Effector memory CD4-positive, alpha-beta T cell (primary cell): ENCODE results near the gene PXN.
A peak's percentile ranks its signal among the peaks of the same experiment; 100 is the strongest.
"Not testable (repeated sequence)": the region's sequence is repeated elsewhere in the genome, so short reads cannot be mapped to it uniquely, and the experiment has no call there.

Experiments used
- DNase-seq, 3 donors: peaks; one replicate each; pipeline ENCODE4 v3.0.0-alpha.2; 2020
- H3K27ac ChIP-seq: 2 replicates; pipeline ENCODE4 v1.7.0; 2013; ENCODE audit warnings: mild to moderate bottlenecking, low read length, moderate library complexity; ENCODE audit not compliant: insufficient read depth, poor library complexity, severe bottlenecking
- H3K27me3 ChIP-seq: replicated peaks from 2 replicates; pipeline ENCODE4 v1.7.0; 2013; ENCODE audit warnings: mild to moderate bottlenecking, low read length; ENCODE audit not compliant: insufficient read depth, control insufficient read depth, poor library complexity, severe bottlenecking
- H3K36me3 ChIP-seq: 2 replicates; pipeline ENCODE4 v1.7.0; 2013; ENCODE audit warnings: mild to moderate bottlenecking, low read length, moderate library complexity; ENCODE audit not compliant: control insufficient read depth, insufficient read depth
- H3K4me1 ChIP-seq: 2 replicates; pipeline ENCODE4 v1.7.0; 2013; ENCODE audit warnings: low read length, mild to moderate bottlenecking; ENCODE audit not compliant: control insufficient read depth, insufficient read depth, poor library complexity, severe bottlenecking
- H3K4me3 ChIP-seq: 2 replicates; pipeline ENCODE4 v1.7.0; 2013; ENCODE audit warnings: low read length, low read depth, mild to moderate bottlenecking; ENCODE audit not compliant: insufficient read depth, poor library complexity, severe bottlenecking
- H3K9me3 ChIP-seq: 2 replicates; pipeline ENCODE4 v1.7.0; 2013; ENCODE audit warnings: mild to moderate bottlenecking, low read length, moderate library complexity; ENCODE audit not compliant: control insufficient read depth

PXN gene

DNA sequence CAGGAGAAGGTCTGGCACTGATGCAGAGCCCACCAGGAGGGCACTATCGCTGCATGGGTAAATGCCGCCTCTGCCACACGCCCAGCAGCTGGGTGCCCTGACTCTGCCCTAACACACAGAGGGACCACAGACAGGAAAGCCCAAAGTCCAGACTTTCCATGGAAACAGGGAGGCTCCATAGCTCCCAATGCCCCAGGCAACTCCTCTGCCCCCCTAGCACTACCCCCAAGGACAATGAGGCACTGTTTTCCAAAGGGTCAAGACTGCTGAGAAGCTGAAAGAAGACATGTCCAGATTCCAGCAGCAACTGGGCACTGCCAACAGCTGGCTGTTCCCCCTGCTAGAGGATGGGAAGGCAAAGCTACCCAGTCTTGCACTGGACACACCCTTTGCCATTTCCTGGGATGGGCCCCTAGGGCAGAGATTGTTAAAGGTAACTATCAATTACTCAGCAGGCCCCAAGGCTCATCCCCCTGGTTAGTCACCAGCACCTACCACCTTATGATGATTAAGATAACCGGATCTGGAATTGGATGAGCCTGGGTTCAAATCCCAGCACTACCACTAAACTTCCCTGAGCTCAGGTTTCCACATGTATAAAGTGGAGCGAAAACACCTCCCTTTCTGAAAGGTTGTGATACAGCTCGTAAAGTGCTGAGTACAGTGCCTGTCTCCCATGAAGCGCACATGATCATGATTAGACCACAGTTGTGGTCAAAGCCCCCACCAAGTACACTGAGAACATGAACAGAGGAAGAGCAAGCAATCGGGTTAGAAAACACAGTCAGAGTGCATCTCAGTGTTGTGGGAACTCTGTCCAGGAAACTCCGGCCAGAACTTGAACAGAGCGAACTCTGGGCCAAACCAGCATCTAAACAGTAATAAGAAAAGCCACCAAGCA is 3.3 kb downstream of the PXN start:
- H3K27ac ChIP-seq: peak overlapping the region; percentile 87
- H3K9me3 ChIP-seq: no peaks in the 10 kb centered on the region
- H3K4me3 ChIP-seq: peak overlapping the region; percentile 93
- no peaks in the 10 kb centered on the region for H3K27me3 ChIP-seq
- no peak for DNase-seq
- peaks cover 58% of the 10 kb centered on the region for H3K4me1 ChIP-seq
- H3K36me3 ChIP-seq: peaks cover 10% of the 10 kb centered on the region

DNA sequence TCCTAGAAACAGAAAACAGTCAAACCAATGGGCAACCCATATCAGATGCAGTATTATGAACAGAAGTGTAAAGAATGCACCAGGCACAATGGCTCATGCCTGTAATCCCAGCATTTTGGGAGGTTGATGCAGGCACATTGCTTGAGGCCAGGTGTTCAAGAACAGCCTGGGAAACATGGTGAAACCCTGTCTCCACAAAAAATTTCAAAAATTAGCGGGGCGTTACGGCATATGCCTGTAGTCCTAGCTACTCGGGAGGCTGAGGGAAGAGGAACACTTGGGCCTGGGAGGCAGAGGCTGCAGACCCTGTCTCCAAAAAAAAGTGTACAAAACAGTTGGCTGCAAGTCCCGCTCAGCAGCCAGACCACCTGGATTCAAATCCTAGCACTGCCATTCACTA is 4.9 kb downstream of the PXN start:
- no peak overlapping the region for H3K4me3 ChIP-seq
- H3K36me3 ChIP-seq: peaks cover 10% of the 10 kb centered on the region
- no peak for DNase-seq
- no peaks in the 10 kb centered on the region for H3K9me3 ChIP-seq
- peaks cover 66% of the 10 kb centered on the region for H3K4me1 ChIP-seq
- H3K27ac ChIP-seq: no peak overlapping the region
- H3K27me3 ChIP-seq: no peaks in the 10 kb centered on the region

DNA sequence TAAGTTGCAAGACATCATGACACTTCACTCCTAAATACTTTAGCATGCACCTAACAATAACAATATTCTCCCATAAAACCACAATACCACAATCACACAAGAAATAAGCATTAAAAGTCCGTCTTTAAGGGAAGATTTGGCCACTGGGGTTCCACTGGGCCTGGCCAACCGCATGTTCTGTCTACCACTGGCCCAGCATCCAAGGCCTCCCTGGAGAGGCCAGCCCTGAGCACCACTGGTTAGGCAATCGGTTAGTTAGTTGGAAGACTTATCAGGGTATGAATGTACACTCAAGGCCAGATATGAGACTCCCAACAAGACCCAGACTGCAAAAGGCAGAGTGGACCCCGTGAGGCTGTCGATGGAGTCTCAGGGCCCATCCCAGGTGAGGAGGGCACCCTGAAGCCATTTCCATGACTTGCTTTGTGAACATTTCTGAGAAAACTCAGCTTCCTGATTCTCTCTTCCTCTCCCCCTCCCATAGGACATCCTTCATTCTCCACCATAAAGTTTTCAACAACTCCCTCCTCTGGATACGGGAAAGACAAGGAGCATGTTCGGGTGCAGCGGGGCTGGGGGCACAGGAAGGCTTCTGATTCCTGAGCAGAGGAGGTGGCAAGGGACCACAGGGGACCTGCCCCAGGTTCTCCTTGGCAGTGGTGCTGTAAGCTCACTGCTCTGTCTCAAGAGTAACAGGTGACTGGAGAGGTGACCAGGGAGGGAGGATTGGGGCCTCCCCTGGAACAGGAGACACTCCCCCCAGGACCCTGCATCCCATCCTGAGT is 5.9 kb downstream of the PXN start:
- Histone ChIP-seq H3K9me3 (no peaks in the 10 kb centered on the region), H3K36me3 (peaks cover 10% of the 10 kb centered on the region), H3K4me3 (no peak overlapping the region), H3K27me3 (no peaks in the 10 kb centered on the region), H3K4me1 (peaks cover 74% of the 10 kb centered on the region), H3K27ac (peak overlapping the region; percentile 48)
- DNase-seq: no peak

DNA sequence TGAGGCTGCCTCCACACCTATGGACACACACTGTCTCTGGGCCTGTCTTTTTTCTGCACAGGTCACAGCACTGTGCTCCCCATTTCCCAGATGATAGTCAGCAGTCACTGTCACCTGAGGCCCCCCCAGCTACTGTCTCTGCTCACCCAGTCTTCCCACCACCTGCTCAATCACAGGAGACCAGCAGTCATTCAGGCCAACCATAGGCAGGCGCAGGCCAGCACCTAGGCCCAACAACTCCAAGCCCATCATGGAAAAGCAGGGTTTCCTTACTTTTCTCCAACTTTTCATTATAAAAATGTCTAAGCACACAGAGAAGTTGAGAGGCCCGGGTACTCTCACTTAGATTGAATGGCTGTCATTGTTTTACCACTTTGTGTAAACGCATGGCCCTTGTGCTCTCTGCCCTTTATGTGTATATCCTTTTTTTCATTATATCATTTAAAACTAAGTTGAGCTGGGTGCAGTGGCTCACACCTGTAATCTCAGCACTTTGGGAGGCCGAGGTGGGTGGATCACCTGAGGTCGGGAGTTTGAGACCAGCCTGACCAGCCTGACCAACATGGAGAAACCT is 7.1 kb downstream of the PXN start:
- H3K36me3 ChIP-seq: peaks cover 10% of the 10 kb centered on the region
- no peaks in the 10 kb centered on the region for H3K27me3 ChIP-seq
- peaks cover 79% of the 10 kb centered on the region for H3K4me1 ChIP-seq
- H3K27ac ChIP-seq: peak overlapping the region; percentile 60
- no peaks in the 10 kb centered on the region for H3K9me3 ChIP-seq
- no peak for DNase-seq
- H3K4me3 ChIP-seq: no peak overlapping the region

DNA sequence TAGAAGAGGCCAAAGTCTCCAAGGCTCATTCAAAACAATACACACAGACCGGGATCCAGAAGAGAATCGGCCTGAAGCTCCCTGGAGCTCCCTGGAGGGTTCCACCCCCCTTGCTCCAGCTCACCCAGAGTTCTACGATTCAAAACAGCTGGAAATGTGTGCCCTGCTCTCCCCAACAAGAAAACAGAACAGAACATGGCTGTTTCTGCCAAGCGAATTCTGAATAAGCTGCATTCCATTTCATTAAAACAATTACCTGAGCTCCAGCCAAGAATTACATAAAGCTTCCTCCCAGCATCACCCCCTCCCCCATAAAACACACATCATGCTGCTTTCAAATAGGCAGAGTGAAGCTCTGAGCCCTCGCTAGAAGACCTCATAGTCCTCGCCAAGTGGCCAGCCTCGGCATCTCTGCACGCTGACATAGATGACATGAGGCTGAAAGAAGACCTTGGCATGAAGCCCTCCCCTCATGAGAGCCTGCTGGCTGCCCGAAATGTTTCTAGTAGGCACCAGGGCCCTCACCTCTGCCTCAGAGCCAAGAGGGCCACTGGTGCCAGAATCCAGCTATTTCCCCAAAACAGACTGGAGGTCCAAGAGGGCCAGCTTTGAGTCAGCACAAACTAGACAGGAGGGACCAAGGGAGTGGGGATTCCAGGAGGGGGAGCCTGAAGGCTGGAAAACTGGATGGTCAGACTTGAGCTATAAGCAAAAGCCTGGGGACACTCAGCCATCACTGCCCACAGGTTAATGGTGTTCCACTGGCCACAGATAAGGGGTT is 8.3 kb downstream of the PXN start:
- peaks cover 80% of the 10 kb centered on the region for H3K4me1 ChIP-seq
- H3K9me3 ChIP-seq: no peaks in the 10 kb centered on the region
- peaks cover 10% of the 10 kb centered on the region for H3K36me3 ChIP-seq
- H3K4me3 ChIP-seq: no peak overlapping the region
- DNase-seq: no peak
- no peaks in the 10 kb centered on the region for H3K27me3 ChIP-seq
- H3K27ac ChIP-seq: peak overlapping the region; percentile 37

DNA sequence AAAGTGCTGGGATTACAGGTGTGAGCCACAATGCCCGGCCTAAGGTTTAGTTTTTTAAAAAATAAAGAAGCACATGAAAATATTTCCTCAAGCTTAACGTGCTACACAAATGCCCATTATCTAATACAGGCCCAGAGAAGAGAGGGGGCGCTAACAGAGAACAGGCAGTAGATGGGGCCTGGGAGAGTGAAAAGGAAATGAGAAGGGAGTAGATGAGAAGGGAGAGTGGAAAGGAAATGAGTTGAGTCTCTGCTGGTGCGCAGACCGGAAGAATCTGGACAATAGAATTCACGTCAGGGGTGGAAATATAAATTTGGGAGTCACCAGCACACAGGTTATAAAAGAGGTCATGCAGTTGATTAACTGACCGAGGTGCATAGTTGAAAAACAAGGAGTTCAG is 10.7 kb downstream of the PXN start:
- Histone ChIP-seq H3K9me3 (no peaks in the 10 kb centered on the region), H3K27me3 (no peaks in the 10 kb centered on the region), H3K4me1 (peaks cover 78% of the 10 kb centered on the region), H3K27ac (peak overlapping the region; percentile 72), H3K36me3 (peaks cover 4% of the 10 kb centered on the region), H3K4me3 (no peak overlapping the region)
- DNase-seq: no peak

DNA sequence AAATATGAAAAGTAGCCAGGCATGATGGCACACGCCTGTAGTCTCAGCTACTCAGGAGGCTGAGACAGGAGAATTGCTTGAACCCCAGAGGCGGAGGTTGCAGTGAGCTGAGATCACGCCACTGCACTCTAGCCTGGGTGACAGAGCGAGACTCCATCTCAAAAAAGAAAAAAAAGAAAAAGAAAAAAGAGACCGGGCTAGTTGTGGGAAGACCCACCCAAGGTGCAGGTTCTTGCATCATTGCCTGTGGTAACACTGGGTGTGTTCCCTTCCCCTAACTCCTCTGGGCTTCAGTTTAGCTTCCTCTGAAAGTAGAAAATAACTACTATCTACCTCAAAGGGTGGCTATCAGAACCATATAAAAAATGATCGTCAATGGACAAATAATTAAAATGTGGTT is 12.2 kb downstream of the PXN start:
- not testable (repeated sequence) for H3K9me3 ChIP-seq, H3K4me3 ChIP-seq, H3K36me3 ChIP-seq, H3K27me3 ChIP-seq
- Histone ChIP-seq H3K27ac (peak overlapping the region; percentile 72), H3K4me1 (peaks cover 82% of the 10 kb centered on the region)
- DNase-seq: peak; percentile 18 to 50 (median 31)

DNA sequence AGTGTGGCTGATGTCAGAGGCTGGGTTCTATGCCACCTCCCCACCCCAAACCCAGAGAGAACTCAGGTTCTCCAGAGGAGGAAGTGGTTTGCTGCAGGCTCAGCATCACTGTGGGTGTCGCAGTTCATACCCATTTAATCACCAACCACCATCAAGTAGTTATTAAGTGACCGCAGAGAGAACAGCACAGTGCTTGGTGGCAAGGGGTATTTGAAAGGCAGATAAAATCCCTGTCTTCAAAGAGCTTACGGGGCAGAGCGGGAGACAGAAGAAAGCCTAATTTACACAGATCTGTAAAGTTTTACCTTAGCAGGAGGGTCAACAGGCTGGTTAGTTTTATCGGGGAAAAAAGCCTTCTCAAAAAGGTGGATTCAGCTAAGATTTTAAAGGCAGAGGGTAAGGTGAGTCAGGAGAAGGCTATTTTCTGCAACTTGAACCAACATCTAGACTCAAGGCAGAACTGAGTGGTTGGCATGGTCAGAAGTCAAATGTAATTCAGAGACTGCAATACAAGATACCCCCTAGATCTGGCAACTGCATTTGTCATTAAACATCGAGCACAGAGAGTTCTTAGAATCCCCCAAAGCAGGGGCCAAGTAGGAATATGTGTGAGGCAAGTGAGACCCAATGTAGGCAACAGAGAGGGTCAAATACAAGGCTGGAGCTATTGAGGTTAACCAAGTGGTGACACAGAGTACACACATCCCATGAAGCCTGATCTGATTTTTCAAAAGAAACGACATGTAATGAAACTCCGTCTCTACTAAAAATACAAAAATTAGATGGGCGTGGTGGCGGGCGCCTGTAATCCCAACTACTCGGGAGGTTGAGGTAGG is 13.2 kb downstream of the PXN start:
- no peaks in the 10 kb centered on the region for H3K27me3 ChIP-seq
- H3K36me3 ChIP-seq: no peaks in the 10 kb centered on the region
- H3K4me3 ChIP-seq: no peak overlapping the region
- H3K4me1 ChIP-seq: peaks cover 84% of the 10 kb centered on the region
- no peaks in the 10 kb centered on the region for H3K9me3 ChIP-seq
- H3K27ac ChIP-seq: peak overlapping the region; percentile 72
- peak; percentile 70 to 78 (median 71) for DNase-seq
